WERI-Rb-1 (cell line): ENCODE measurements around the gene ANKRD24.
"Not testable (repeated sequence)": the region's sequence is repeated elsewhere in the genome, so short reads cannot be mapped to it uniquely, and the experiment has no call there.

Experiments used
- DNase-seq: peaks from one replicate; pipeline ENCODE4 v3.0.0-alpha.2; 2020
- H3K27ac ChIP-seq: fragments of 250-450 bp; sonication (Bioruptor Pico); 2 replicates; pipeline ENCODE4 v1.5.1; 2020; ENCODE audit warnings: mild to moderate bottlenecking, moderate library complexity
- H3K27me3 ChIP-seq: fragments of 250-450 bp; sonication (Bioruptor Pico); 2 replicates; pipeline ENCODE4 v1.5.1; 2021; ENCODE audit warnings: mild to moderate bottlenecking, low read depth, moderate library complexity; ENCODE audit not compliant: insufficient read depth, severe bottlenecking
- H3K36me3 ChIP-seq: fragments of 250-450 bp; sonication (Bioruptor Pico); 2 replicates; pipeline ENCODE4 v1.5.1; 2020; ENCODE audit warnings: mild to moderate bottlenecking, moderate library complexity
- H3K4me3 ChIP-seq: 2 replicates; pipeline ENCODE4 v1.5.1; 2011; ENCODE audit warnings: low read depth, mild to moderate bottlenecking, control low read depth, low read length
- H3K9me3 ChIP-seq: fragments of 250-450 bp; sonication (Bioruptor Pico); 2 replicates; pipeline ENCODE4 v1.5.1; 2021; ENCODE audit warnings: mild to moderate bottlenecking, moderate library complexity; ENCODE audit not compliant: severe bottlenecking
- CTCF ChIP-seq: IDR thresholded peaks from 2 replicates; pipeline ENCODE4 v1.5.1; 2011; ENCODE audit warnings: low read depth, mild to moderate bottlenecking, control low read depth, inconsistent platforms, low read length

ANKRD24 gene

GRCh38 chr19:4140237-4140711 lies 42.2 kb upstream of the ANKRD24 start:
- DNase-seq: peak; percentile 59
- Histone ChIP-seq H3K9me3 (no peaks in the 10 kb centered on the region), H3K27me3 (peaks cover 3% of the 10 kb centered on the region), H3K27ac (no peak overlapping the region), H3K4me3 (no peak overlapping the region), H3K36me3 (no peaks in the 10 kb centered on the region)
- TF ChIP-seq CTCF: peak; percentile 81

GRCh38 chr19:4142916-4143315 lies 39.6 kb upstream of the ANKRD24 start:
- not testable (repeated sequence) for H3K27ac ChIP-seq, DNase-seq, H3K27me3 ChIP-seq

GRCh38 chr19:4144666-4145249 lies 37.7 kb upstream of the ANKRD24 start:
- no peaks in the 10 kb centered on the region for H3K36me3 ChIP-seq
- no peak overlapping the region for H3K4me3 ChIP-seq

More at GRCh38 chr19:4142916-4143315, 39.6 kb upstream of the ANKRD24 start:
- not testable (repeated sequence) for H3K4me3 ChIP-seq, H3K9me3 ChIP-seq, H3K36me3 ChIP-seq

GRCh38 chr19:4149518-4150288 lies 32.8 kb upstream of the ANKRD24 start:
- no peak for DNase-seq
- Histone ChIP-seq H3K36me3 (no peaks in the 10 kb centered on the region), H3K9me3 (no peaks in the 10 kb centered on the region), H3K27me3 (no peaks in the 10 kb centered on the region), H3K4me3 (no peak overlapping the region), H3K27ac (no peak overlapping the region)
- TF ChIP-seq CTCF: no peak

More at GRCh38 chr19:4144666-4145249, 37.7 kb upstream of the ANKRD24 start:
- no peak for DNase-seq
- Histone ChIP-seq H3K27me3 (peaks cover 3% of the 10 kb centered on the region), H3K27ac (no peak overlapping the region), H3K9me3 (no peaks in the 10 kb centered on the region)
- no peak for TF ChIP-seq CTCF

GRCh38 chr19:4151623-4152022 lies 30.9 kb upstream of the ANKRD24 start:
- Histone ChIP-seq H3K27ac (no peak overlapping the region), H3K27me3 (no peaks in the 10 kb centered on the region), H3K36me3 (no peaks in the 10 kb centered on the region), H3K4me3 (no peak overlapping the region), H3K9me3 (no peaks in the 10 kb centered on the region)
- no peak for DNase-seq
- TF ChIP-seq CTCF: no peak

- TF ChIP-seq CTCF: no peak
- Histone ChIP-seq H3K4me3 (no peak overlapping the region), H3K27me3 (no peaks in the 10 kb centered on the region), H3K27ac (no peak overlapping the region), H3K9me3 (no peaks in the 10 kb centered on the region), H3K36me3 (no peaks in the 10 kb centered on the region)
- DNase-seq: no peak
Measured at GRCh38 chr19:4152241-4152998, 30.1 kb upstream of the ANKRD24 start.
